A673 (cell line): ENCODE data around the gene NPHP4.

Experiments used
- EZH2 ChIP-seq: fragments of 200-600 bp; sonication (generic); IDR thresholded peaks from 2 replicates; pipeline ENCODE4 v1.6.1; 2017; ENCODE audit warnings: borderline replicate concordance, low read depth, mild to moderate bottlenecking, mixed read lengths, antibody characterized with exemption, low read length; ENCODE audit not compliant: poor library complexity, severe bottlenecking
- TF ChIP-seq, protein P1 (sequence below): fragments of 300-800, 200-600 bp; sonication (generic); conservative IDR thresholded peaks from 2 replicates; pipeline ENCODE4 v1.5.1; 2017; ENCODE audit warnings: low read depth, mild to moderate bottlenecking, antibody characterized with exemption, low read length, moderate library complexity, mixed read lengths

DNA sequence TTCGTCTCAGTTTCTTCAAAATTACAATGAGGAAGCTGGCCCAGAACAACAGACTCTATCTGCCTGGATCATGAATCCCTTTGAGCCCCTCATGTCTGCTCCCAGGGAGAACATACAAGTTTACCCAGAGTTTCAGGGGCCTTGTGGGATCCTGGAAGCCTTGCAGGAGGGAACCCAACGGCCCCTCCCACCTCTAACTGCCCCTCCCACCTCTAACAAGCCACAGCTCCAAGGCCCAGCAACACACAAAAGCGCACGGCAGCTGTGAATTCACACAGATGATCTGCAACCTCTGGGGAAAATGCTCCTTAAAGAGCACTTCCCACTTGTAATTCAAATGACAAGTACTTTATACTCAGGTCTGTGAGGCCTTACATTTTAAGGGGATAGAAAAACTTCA lies 113.3 kb downstream of the NPHP4 start:
- TF ChIP-seq EZH2 = no peak
- TF ChIP-seq, protein P1, sequence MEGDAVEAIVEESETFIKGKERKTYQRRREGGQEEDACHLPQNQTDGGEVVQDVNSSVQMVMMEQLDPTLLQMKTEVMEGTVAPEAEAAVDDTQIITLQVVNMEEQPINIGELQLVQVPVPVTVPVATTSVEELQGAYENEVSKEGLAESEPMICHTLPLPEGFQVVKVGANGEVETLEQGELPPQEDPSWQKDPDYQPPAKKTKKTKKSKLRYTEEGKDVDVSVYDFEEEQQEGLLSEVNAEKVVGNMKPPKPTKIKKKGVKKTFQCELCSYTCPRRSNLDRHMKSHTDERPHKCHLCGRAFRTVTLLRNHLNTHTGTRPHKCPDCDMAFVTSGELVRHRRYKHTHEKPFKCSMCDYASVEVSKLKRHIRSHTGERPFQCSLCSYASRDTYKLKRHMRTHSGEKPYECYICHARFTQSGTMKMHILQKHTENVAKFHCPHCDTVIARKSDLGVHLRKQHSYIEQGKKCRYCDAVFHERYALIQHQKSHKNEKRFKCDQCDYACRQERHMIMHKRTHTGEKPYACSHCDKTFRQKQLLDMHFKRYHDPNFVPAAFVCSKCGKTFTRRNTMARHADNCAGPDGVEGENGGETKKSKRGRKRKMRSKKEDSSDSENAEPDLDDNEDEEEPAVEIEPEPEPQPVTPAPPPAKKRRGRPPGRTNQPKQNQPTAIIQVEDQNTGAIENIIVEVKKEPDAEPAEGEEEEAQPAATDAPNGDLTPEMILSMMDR = no peak
